Measurements from ENCODE around the gene TFB1M. TPM values are rescaled to one million over a fixed set of nuclear protein-coding genes. Genes with fewer than 3 reads are reported as not detected.

The TFB1M gene
- total and polyA plus RNA-seq, 2 donors (not counting 1 experiment from before 2014, with no cell fraction given), result 16.3 to 28.9 TPM

GRCh38 chr6:155311583-155311982, 2.7 kb downstream of the TFB1M start:
- no peak overlapping the region for H3K9ac ChIP-seq (ENCODE audit: insufficient read depth, low read length)
- H3K27me3 ChIP-seq (ENCODE audit: control insufficient read depth, insufficient read depth, low read length), result no peaks in the 10 kb centered on the region
- H3K4me2 ChIP-seq (ENCODE audit: extremely low read depth, insufficient read depth, low read length), result no peak overlapping the region
- H2AFZ ChIP-seq (ENCODE audit: low read length), result no peak overlapping the region
- peaks cover 13% of the 10 kb centered on the region for H3K79me2 ChIP-seq (ENCODE audit: control insufficient read depth, insufficient read depth, low read length)
- no peak overlapping the region for H3K4me3 ChIP-seq (replicated peaks in 1 of 4; ENCODE audit: control extremely low read depth in 1 of 4, insufficient read depth in 1 of 4, low read depth in 3 of 4, low read length in 4 of 4)
- TF ChIP-seq EZH2 (IDR thresholded peaks at IDR 0.05; ENCODE audit: low read length, missing control alignments), result no peak
- no peaks in the 10 kb centered on the region for H3K9me3 ChIP-seq (ENCODE audit: control insufficient read depth, insufficient read depth, low read depth, low read length)
- DNase-seq (ENCODE audit: low read depth in 2 of 2), result no peak
- no peak overlapping the region for H3K27ac ChIP-seq (ENCODE audit: insufficient read depth, low read length)
- peaks cover 6% of the 10 kb centered on the region for H3K4me1 ChIP-seq (ENCODE audit: control insufficient read depth, extremely low read depth, insufficient read depth, low read length)
- H3K36me3 ChIP-seq (ENCODE audit: control insufficient read depth, insufficient read depth, low read length), result peaks cover 4% of the 10 kb centered on the region
- no peaks in the 10 kb centered on the region for H4K20me1 ChIP-seq (ENCODE audit: control insufficient read depth, extremely low read depth, insufficient read depth, low read length)

GRCh38 chr6:155311086-155311485, 3.2 kb downstream of the TFB1M start:
- H3K4me1 ChIP-seq (ENCODE audit: control insufficient read depth, extremely low read depth, insufficient read depth, low read length), result peaks cover 6% of the 10 kb centered on the region
- peak overlapping the region; percentile 25 for H3K4me2 ChIP-seq (ENCODE audit: extremely low read depth, insufficient read depth, low read length)
- no peaks in the 10 kb centered on the region for H3K27me3 ChIP-seq (ENCODE audit: control insufficient read depth, insufficient read depth, low read length)
- peaks cover 4% of the 10 kb centered on the region for H3K36me3 ChIP-seq (ENCODE audit: control insufficient read depth, insufficient read depth, low read length)
- no peak overlapping the region for H3K9ac ChIP-seq (ENCODE audit: insufficient read depth, low read length)
- H3K9me3 ChIP-seq (ENCODE audit: control insufficient read depth, insufficient read depth, low read depth, low read length), result no peaks in the 10 kb centered on the region
- peak; percentile 13 to 27 for DNase-seq (ENCODE audit: low read depth in 2 of 2)
- H3K79me2 ChIP-seq (ENCODE audit: control insufficient read depth, insufficient read depth, low read length), result peaks cover 13% of the 10 kb centered on the region
- no peak for TF ChIP-seq CTCF (conservative IDR thresholded peaks at IDR 0.05 in 1 of 2, IDR thresholded peaks at IDR 0.05 in 1 of 2; ENCODE audit: low read depth in 1 of 2, low read length in 2 of 2)
- TF ChIP-seq EZH2 (IDR thresholded peaks at IDR 0.05; ENCODE audit: low read length, missing control alignments), result no peak
- no peaks in the 10 kb centered on the region for H4K20me1 ChIP-seq (ENCODE audit: control insufficient read depth, extremely low read depth, insufficient read depth, low read length)
- H2AFZ ChIP-seq (ENCODE audit: low read length), result no peak overlapping the region
- H3K27ac ChIP-seq (ENCODE audit: insufficient read depth, low read length), result no peak overlapping the region
- H3K4me3 ChIP-seq (replicated peaks in 1 of 4; ENCODE audit: control extremely low read depth in 1 of 4, insufficient read depth in 1 of 4, low read depth in 3 of 4, low read length in 4 of 4), result peak overlapping the region in 1 of 4 experiments; percentile 24

GRCh38 chr6:155310596-155310995, 3.7 kb downstream of the TFB1M start:
- H3K9me3 ChIP-seq (ENCODE audit: control insufficient read depth, insufficient read depth, low read depth, low read length), result no peaks in the 10 kb centered on the region
- no peak overlapping the region for H3K4me2 ChIP-seq (ENCODE audit: extremely low read depth, insufficient read depth, low read length)

More at GRCh38 chr6:155310596-155310995, 3.7 kb downstream of the TFB1M start:
- no peak overlapping the region for H3K9ac ChIP-seq (ENCODE audit: insufficient read depth, low read length)
- peaks cover 6% of the 10 kb centered on the region for H3K4me1 ChIP-seq (ENCODE audit: control insufficient read depth, extremely low read depth, insufficient read depth, low read length)
- TF ChIP-seq EZH2 (IDR thresholded peaks at IDR 0.05; ENCODE audit: low read length, missing control alignments) (no peak), CTCF (conservative IDR thresholded peaks at IDR 0.05 in 1 of 2, IDR thresholded peaks at IDR 0.05 in 1 of 2; ENCODE audit: low read depth in 1 of 2, low read length in 2 of 2) (no peak)
- peaks cover 13% of the 10 kb centered on the region for H3K79me2 ChIP-seq (ENCODE audit: control insufficient read depth, insufficient read depth, low read length)
- no peaks in the 10 kb centered on the region for H3K27me3 ChIP-seq (ENCODE audit: control insufficient read depth, insufficient read depth, low read length)
- no peak overlapping the region for H3K4me3 ChIP-seq (replicated peaks in 1 of 4; ENCODE audit: control extremely low read depth in 1 of 4, insufficient read depth in 1 of 4, low read depth in 3 of 4, low read length in 4 of 4)
- H2AFZ ChIP-seq (ENCODE audit: low read length), result no peak overlapping the region
- no peaks in the 10 kb centered on the region for H4K20me1 ChIP-seq (ENCODE audit: control insufficient read depth, extremely low read depth, insufficient read depth, low read length)
- DNase-seq (ENCODE audit: low read depth in 2 of 2), result peak; percentile 29 to 41
- H3K36me3 ChIP-seq (ENCODE audit: control insufficient read depth, insufficient read depth, low read length), result peaks cover 4% of the 10 kb centered on the region
- H3K27ac ChIP-seq (ENCODE audit: insufficient read depth, low read length), result no peak overlapping the region
